Measurements from ENCODE around the gene SMIM9.

GRCh38 chrX:154809939-154810665 is 24.4 kb downstream of the SMIM9 start:
- TF ChIP-seq EZH2 (IDR thresholded peaks at IDR 0.05) (no peak), CTCF (IDR thresholded peaks at IDR 0.05 in 2 of 3, conservative IDR thresholded peaks at IDR 0.05 in 1 of 3; ENCODE audit: borderline replicate concordance in 1 of 3, insufficient read depth in 1 of 3, low read depth in 2 of 3, low read length in 2 of 3) (no peak), POLR2A (IDR thresholded peaks at IDR 0.05; ENCODE audit: borderline replicate concordance, extremely low read depth, insufficient read depth, insufficient read length) (no peak), POLR2AphosphoS5 (IDR thresholded peaks at IDR 0.05; ENCODE audit: low read depth, low read length) (no peak)
